DMS 273 (cell line): Measurements from ENCODE around the gene GPR153.
"Not testable (repeated sequence)": the region's sequence is repeated elsewhere in the genome, so short reads cannot be mapped to it uniquely, and the experiment has no call there.

ENCODE experiments used
- DNase-seq: peaks from one replicate; lab custom pipeline; 2025; ENCODE audit not compliant: unreplicated experiment; lab: John Stamatoyannopoulos, UW

The GPR153 gene

DNA sequence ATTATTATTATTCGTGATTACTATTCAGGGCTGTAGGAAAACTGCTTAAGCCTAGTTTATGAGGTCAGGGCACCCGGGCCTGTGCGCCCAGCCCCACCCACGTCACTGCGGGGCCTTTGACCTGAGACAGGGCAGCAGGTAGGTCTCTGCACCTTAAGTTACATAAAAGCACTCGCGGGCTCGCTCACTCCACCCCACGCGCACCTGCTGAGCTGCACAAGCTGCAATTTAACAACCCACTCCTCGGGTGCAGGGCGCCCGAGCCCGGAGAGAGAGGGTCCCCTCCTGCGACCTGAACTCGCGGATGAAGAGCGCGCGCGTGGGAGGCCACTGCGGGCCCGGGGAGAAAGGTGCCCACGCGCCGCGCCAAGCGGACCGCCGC, 25.6 kb downstream of the GPR153 start:
- no peak for DNase-seq

DNA sequence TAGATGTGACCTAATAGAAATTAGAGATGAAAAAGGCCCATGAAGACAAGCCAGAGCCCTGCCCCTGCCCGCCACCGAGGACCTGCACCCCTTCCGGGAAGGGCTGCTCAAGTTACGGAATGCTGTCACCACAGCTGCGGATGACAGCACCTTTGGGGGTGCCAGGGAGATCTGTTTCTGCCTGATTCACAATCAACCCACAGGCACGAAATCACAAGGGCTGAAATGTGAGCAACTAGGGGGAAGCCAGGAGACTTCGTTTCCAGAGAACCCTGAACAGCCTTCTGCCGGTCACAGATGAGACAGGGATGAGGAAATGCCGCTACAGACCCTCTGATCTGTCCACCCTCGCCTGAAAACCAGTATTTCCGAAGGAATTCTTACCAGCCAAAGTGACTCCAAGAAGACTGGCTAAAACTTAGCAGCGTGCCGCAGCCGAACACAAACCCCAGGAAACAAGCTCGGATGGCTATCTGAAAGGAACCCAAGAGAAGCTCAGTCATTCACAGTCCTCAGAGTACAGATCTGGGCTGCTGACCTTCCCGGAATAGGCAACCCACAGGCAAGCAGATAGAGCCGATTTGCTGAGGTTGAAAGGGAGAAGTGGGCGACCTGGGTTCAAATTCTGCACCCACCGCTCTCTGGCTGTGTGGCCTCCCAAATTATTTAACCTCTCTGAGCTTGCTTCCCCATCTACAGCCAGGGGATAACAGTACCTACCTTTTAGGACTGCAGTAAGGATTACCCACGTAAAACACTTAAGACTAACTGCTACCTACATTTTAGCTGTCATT, 26.2 kb downstream of the GPR153 start:
- peak; percentile 54 for DNase-seq

DNA sequence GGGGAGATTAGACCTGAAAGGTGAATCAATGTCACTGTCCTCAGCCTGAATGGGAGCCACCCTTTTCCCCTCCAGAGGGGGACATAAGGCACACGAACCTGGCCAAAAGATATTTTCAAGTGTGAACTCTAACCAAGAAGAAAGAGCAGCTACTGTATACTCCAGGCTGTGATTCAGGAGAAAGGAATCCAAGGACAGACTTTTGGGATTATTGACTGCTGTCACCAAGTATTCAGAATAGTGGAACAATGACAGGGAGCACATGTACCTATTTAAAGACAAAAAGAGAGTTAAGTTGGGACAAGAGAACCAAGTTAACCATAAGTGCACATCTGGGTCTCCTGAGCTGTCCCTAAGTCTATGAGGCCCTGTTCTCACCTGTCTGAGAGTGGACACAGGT, 27.5 kb downstream of the GPR153 start:
- DNase-seq, result no peak

DNA sequence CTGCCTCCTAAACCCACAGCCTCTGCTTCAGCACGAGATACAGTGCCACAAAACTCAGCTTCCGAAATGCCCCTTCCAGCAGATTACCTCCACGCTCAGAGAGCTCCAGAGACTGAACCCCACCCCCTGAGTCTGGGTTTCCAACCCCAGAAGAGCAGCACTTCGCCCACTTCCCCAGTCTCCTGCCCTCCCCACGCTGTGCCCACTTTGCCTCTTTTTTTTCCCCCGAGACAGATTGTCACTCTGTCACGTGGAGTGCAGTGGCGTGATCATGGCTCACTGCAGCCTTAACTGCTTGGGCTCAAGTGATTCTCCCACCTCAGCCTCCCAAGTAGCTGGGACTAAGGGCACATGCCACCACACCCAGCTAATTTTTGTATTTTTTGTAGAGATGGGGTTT, 35.2 kb downstream of the GPR153 start:
- DNase-seq, result no peak

DNA sequence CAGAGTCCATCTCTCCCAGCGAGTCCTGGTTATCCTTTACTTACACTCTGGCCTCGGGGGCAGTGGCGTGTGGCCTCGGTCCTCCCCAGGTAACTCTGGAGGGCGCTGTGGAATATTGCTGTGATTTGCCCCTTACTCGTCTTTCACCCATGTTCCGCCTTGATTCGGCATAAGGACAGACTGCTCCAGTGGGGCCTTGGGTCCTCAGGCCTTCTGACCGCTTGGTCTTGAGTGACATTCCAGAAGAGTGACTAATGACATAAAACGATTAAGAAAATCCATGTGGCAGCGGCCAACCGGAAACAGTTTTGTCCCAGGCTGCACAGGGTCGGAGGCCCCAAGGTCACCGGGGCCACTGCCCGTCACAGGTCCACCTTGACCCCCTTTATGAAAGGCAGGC, 36.2 kb downstream of the GPR153 start:
- no peak for DNase-seq

DNA sequence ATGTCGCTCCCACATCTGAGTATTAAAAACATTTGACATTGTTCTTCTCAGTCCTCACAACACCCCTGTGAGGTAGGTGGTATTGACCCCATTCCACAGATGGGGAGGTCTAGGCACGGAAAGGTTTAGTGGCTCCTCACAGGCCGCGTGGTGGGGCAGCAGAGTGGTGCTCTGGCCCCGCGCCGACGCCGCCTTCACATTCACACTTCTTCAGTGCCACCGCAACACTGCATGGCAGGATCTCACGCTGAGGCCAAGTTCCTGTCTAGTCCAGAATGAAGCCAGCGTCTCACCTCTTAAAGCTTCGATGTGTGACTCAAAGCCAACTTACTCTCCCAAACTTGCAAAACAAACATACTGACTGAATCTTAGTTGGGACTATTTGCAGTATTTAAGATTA, 37.3 kb downstream of the GPR153 start:
- DNase-seq, result no peak

DNA sequence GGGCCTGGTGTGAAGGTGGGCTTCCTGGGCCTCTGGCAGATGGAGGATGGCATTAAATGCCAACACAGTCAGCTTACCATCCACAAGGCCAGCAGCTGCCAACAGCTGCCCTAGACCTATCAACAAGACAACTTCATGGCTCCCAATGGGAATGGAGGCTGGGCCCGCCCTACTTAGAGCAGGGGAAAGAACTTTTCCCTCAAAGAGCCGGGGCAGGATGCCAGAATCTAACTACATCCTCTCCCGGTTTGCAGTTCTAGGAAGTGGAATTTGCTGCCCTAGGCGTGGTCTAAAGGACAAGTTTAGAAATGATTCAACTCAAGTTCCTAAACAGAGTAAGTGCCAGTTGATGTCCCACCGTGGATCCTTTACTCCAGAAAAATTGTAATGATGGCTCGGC, 38.3 kb downstream of the GPR153 start:
- DNase-seq, result peak; percentile 54

DNA sequence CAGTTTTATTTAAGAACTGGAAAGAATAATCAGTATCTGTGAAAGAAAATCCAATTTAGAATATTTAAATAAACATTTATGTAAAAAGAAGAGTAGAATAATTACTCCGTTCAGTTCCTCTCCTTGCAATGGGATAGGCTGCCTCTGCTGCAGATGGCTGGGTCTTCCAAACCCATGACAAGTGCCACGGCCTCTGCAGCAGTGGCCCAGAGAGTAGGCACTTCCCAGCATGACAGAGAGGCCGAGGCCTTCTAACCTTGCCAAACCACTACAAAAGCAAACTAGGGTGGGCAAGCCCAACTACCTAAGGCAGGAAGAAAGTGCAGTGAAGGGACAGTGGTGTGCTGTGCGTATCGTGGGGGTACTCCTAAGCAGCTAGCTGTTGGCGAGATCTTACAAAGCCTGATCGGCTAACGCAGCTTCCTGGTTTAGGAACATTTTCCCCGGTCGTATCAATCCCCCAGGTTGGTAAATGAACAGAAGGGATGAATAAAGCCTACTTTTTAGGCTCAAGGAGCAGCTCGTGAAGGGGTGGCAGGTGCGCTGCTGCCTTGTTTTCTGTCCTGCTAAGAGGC, 39.6 kb downstream of the GPR153 start:
- DNase-seq, result no peak

DNA sequence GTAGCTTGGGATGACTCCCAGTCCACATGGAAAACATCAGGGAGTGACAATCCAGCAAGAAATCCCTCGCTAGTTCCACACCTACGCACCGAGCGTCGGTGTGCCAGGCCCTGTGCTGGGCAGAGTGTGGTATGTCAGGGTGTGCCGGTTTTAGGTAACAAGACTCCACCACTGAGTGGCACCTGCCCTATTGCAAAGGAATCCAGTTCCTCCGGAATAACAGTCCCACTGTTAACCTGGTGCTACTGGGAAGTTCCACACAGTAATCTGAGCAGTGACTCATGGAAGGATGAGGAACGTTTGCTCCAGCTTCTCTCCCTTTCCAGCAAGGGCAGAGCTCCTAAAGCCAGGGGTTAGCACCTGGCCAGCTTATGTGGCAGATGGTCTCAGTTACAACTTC, 40.7 kb downstream of the GPR153 start:
- peak; percentile 73 for DNase-seq

DNA sequence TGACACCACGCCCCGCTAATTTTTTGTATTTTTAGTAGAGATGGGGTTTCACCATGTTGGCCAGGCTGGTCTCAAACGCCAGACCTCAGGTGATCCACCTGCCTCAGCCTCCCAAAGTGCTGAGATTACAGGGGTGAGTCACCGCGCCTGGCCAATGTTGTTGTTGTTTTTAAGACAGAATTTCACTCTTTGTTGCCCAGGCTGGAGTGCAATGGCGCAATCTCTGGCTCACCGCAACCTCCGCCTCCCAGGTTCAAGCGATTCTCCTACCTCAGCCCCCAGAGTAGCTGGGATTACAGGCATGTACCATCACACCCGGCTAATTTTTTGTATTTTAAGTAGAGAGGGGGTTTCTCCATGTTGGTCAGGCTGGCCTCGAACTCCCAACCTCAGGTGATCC, 41.3 kb downstream of the GPR153 start:
- DNase-seq, result not testable (repeated sequence)

DNA sequence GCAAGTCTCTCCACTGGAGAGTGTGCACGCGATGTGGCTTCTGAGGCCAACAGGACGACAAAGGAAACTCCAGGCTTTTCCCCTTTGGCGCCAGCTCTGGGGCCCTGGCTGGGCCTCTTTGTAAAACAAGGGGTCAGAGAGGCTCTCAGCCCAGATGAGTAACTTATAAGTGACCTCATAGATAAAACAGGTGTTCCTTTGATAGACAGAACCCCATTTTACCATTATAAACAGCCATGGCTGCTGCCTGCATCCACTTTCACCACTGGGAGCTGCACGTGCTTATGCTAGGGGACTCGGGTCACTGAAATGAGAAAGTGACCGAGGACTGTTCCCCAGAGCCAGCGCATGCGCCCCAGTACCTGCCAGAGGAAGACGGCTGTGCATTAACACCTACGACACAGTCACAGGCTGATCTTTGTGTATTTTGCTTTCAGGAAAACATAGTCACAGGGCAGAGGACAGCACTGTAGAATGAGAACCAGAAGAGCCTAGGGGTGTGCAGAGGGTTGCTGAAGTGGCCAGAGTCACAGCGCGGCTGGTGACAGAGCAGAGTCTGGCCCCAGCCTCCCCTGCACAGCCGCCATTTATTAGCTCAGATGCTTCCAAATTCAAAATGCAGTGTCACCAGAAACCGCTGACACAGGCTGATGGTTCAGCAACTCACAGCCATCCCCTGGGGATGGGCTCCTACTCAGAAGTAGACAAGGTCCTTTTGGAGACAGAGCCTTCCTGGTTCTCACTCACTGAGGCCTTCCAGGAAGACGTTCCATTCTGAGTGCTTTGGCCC, 42.3 kb downstream of the GPR153 start:
- no peak for DNase-seq

DNA sequence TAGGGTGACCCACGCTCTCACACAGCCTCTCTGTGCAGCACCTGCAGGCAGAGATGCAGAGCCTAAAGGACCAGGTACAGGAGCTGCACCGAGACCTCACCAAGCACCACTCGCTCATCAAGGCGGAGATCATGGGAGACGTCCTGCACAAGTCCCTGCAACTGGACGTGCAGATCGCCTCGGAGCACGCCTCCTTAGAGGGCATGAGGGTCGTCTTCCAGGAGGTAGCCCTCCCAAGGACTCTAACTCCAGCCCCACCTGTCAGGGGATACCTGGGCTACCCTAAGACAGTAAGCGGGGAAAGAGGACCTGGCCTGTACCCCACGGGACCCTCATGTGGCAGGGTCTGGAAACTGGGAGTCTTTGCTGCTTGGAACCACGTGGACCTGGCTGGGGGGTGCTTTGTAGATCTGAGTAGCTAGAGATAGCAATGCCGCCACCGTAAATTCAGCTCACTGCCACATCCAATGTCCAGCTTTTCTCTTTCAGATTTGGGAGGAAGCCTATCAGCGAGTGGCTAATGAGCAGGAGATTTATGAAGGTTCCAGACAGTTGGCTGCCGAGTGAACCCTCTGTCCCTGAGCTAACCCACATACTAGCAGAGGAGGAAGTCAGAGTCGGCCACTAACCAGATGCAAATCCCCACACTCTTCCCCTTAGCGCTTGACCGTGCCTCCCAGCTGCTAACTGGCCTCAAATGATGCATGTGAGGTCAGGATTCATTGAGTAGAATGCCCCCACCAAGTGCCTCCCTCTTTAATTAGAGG, 48.5 kb downstream of the GPR153 start:
- DNase-seq, result no peak

DNA sequence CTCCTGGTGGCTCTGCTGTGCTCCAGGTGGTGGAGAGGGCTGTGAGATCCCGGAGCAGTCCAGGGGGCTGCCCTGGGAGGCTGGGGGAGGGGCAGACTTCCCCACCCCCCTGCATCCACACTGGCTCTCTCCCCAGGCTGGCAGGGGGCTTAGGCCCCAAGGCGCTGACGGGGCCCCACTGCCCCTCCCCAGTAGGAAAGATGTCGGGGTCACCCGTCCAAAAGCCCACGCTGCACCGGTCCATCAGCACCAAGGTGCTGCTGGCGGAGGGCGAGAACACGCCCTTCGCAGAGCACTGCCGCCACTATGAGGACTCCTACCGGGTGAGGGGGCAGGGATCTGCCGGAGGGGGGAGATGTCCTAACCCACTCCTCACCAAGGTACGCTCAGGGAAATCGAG, 49.2 kb downstream of the GPR153 start:
- DNase-seq, result no peak

DNA sequence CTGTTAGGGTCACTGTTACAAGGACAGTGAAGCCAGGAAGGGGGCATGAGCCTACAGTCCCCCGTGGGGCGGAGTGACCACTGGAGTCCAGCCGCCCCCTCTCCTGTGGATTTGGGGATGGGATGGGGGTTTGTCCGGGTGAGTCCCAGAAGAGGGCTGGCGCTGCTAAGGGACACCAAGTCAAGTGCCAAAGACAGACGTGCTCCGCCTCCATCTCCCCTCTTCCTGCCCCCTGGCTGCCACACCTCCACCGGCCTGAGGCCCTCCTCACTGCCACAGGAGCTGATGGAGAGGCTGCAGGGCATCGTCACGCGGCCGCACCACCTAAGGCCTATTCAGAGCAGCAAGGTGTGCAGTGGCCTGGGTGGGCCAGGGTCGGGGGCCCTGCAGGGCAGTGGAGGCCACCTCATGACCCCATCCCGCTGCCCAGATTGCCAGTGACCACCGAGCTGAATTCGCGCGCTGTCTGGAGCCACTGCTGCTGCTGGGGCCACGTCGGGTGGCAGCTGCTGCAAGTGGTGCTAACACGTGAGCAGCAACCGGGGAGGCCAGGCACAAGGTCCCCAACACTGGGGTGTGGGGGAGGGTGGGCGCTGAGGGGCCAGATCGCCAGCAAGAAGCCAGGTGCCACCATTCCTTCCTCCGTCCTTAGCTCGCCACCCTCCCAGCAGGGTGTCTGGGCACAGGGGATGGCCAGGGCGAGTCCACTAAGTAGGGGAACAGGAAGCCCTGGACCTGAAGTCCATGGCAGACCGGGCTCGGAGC, 50.1 kb downstream of the GPR153 start:
- DNase-seq, result no peak

DNA sequence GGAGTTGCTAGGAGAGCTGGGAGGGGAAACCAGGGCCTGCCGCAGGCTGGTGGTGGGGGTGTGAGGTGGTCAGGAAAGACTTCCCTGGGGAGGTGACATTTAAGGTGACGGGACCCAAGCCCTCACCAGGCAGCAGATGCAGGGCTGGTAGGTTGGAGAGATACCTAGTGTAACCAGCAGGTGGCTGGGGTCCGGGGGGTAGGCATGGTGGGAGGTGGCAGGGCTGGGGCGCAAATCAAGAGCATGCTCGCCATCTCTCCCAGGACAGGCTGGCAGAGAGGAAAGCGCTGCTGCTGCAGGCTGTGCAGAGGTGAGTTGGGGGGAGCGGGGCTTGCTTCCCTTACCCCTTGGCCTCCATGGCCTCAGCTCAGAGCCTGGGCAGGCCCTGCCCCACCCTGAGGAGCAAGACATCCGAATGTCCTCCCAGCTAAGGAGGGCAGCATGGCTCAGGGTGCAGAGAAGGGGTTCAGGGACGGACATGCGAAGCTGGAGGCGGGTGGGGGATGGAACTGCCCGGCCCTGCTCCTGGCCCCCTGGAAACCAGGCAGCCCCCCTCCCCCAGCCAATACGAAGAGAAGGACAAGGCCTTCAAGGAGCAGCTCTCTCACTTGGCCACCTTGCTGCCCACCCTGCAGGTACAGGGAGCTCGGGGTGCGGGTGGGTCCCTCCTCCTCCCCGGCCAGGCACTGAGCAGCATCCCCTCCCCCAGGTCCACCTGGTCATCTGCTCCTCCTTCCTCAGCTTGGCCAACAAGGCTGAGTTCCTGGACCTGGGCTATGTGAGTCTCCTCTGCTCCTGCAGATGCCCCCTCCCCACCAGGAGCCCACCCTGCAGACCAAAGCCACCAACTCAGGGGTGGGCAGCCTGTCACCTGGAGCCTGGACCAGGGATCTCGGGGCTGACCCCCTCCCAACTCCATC, 51.0 kb downstream of the GPR153 start:
- peak; percentile 39 for DNase-seq

DNA sequence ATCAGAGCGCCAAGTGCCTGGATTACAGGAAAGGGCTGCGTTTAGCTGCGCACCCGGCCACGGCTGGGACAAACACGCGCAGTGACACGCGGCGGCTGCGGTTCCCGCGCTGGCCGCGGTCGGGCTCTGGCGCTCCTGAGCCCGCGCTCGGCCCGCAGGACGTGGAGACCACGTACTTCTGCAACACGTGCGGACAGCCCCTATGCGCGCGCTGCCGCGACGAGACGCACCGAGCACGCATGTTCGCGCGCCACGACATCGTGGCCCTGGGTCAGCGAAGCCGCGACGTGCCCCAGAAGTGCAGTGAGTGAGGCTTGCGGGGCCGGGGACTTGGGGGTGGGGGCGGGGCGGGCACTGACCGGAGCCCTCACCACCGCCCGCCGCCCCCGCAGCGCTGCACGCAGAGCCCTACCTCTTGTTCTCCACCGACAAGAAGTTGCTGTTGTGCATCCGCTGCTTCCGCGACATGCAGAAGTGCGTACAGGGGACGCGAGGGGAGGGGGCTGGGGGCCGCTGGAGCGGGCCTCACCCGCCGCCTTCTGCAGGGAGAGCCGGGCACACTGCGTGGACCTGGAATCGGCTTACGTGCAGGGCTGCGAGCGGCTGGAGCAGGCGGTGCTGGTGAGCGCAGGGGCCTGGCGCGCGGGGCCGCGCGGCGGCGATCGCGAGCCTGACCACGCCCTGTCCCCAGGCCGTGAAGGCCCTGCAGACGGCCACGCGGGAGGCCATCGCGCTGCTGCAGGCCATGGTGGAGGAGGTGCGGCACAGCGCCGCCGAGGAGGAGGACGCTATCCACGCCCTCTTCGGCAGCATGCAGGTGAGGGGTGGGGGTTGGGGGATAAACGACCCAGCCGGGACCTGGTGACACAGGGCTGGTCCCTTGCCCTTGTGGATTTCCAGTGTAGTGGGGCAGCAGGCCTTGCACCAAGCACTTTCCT, 51.9 kb downstream of the GPR153 start:
- no peak for DNase-seq

DNA sequence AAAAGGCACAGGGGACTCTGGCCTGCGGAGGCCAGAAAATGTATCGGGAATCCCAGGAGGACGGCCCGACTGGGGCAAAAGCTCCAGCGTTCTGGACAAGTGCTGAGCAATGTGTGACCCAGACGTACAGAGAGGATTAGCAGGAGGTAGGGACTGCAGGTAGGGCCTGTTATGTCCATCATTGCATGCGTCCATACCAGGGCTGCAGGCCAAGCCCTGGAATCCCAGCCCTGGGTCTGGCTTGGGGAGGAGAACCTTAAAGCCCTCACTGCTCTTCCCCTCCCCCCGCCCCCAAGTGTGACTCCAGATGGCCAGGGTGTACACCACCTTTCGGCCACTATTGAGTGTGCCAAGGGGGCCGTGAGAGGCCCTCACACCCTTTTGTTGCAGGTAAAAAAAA, 53.0 kb downstream of the GPR153 start:
- no peak for DNase-seq

DNA sequence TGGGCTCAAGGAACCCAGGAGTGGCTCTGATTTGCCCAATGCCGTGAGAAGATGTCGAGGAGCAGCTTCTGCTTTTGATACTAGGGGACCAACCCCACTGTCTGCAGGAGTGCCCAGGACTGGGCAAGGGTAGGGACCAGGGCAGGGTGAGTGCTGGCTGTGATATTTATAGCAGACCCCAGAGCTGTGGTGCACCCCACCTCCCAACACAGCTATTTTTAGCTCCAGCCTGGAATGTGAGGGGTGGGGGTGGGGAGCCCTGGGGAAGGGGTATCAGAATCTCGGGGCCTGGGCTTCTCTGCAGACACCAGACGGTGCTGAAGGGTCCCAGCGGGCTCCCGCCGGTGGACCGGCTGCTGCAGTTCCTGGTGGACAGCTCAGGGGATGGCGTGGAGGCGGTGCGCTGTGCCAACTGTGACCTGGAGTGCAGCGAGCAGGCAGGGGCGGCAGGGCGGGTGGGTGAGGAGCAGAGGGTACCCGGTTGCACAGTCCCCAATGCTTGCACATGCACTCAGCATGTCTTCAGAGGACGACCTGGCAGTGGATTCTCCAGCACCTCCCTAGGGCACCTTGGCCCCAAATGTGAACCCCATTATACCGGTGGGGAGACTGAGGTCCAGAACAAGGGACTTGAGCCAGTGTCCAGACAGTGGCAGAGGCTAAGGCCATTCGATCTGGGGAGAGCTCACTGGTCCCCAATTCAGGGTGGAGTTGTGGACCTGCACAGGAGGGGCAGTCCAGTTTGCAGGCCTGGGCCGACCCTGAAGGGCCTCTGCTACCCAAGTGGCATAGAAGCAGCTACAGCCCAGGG, 53.6 kb downstream of the GPR153 start:
- DNase-seq, result no peak
